Measurements from ENCODE around the gene FAM53B. TPM values are rescaled to one million over a fixed set of nuclear protein-coding genes. Genes with fewer than 3 reads are reported as not detected.

The FAM53B gene
- total RNA-seq, 4 donors from 2014 or later, result 60.8 to 84.8 (median 78.8) TPM

DNA sequence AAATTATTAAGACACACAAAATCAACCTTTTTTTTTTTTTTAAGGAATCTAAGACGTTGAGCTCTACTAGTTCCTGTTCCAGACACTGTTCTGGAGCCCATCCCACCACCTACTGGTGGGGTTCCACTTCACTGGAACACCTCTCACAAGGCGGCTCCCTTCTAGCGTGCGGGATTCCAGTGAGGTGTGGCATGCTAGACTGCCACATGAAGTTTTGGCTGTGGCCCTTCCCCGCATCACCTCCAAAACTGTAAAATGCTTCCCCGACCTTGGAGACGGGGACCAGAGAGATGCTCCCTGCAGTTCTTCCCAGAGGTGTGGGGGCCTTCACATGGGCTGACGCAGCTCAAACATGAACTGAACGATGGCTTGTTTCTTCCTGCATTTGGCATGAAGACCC is 12.6 kb downstream of the FAM53B start:
- no peaks in the 10 kb centered on the region for H3K36me3 ChIP-seq
- TF ChIP-seq EP300 (IDR thresholded peaks at IDR 0.05) (no peak), POLR2A (IDR thresholded peaks at IDR 0.05) (no peak)
- TF ChIP-seq, protein P1, sequence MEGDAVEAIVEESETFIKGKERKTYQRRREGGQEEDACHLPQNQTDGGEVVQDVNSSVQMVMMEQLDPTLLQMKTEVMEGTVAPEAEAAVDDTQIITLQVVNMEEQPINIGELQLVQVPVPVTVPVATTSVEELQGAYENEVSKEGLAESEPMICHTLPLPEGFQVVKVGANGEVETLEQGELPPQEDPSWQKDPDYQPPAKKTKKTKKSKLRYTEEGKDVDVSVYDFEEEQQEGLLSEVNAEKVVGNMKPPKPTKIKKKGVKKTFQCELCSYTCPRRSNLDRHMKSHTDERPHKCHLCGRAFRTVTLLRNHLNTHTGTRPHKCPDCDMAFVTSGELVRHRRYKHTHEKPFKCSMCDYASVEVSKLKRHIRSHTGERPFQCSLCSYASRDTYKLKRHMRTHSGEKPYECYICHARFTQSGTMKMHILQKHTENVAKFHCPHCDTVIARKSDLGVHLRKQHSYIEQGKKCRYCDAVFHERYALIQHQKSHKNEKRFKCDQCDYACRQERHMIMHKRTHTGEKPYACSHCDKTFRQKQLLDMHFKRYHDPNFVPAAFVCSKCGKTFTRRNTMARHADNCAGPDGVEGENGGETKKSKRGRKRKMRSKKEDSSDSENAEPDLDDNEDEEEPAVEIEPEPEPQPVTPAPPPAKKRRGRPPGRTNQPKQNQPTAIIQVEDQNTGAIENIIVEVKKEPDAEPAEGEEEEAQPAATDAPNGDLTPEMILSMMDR (IDR thresholded peaks at IDR 0.05), result no peak
- H3K4me1 ChIP-seq, result peaks cover 2 to 100% (median 92%) of the 10 kb centered on the region in 4 donors
- DNase-seq (ENCODE audit: low spot score in 2 of 2), result no peak
- 85 to 87% methylated on average over 9 of the region's 9 CpGs for WGBS, 2 donors
- H3K9me3 ChIP-seq, result no peaks in the 10 kb centered on the region
- peak overlapping the region; percentile 83 to 98 (median 95) for H3K27ac ChIP-seq
- no peak overlapping the region for H3K4me3 ChIP-seq
- H3K27me3 ChIP-seq, result no peaks in the 10 kb centered on the region

DNA sequence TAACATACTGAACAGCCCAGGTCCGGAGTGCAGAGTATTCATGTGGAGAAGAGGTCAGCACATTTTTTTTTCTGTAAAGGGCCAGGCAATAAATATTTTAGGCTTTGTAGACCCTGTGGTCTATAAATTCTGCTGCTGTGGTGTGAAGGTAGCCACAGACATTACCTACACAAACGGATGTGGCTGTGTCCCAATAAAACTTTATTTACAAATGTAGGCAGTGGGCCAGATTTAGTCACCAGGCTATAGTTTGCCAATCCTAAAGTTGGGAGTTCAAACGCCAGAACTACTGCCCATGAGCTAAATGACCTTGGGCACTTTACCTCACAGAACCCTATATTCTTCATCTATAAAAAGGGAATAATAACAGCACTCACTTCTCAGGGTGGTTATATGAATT is 13.4 kb downstream of the FAM53B start:
- no peak for DNase-seq (ENCODE audit: low spot score in 2 of 2)
- H3K4me1 ChIP-seq, result peaks cover 2 to 100% (median 92%) of the 10 kb centered on the region in 4 donors
- H3K36me3 ChIP-seq, result no peaks in the 10 kb centered on the region
- H3K9me3 ChIP-seq, result no peaks in the 10 kb centered on the region
- no peak overlapping the region for H3K4me3 ChIP-seq
- peak overlapping the region; percentile 83 to 98 (median 95) for H3K27ac ChIP-seq
- TF ChIP-seq, protein P1 (IDR thresholded peaks at IDR 0.05), result no peak
- TF ChIP-seq EP300 (IDR thresholded peaks at IDR 0.05) (no peak), POLR2A (IDR thresholded peaks at IDR 0.05) (no peak)
- WGBS, 2 donors, result 89 to 93% methylated on average over 3 of the region's 3 CpGs
- no peaks in the 10 kb centered on the region for H3K27me3 ChIP-seq

DNA sequence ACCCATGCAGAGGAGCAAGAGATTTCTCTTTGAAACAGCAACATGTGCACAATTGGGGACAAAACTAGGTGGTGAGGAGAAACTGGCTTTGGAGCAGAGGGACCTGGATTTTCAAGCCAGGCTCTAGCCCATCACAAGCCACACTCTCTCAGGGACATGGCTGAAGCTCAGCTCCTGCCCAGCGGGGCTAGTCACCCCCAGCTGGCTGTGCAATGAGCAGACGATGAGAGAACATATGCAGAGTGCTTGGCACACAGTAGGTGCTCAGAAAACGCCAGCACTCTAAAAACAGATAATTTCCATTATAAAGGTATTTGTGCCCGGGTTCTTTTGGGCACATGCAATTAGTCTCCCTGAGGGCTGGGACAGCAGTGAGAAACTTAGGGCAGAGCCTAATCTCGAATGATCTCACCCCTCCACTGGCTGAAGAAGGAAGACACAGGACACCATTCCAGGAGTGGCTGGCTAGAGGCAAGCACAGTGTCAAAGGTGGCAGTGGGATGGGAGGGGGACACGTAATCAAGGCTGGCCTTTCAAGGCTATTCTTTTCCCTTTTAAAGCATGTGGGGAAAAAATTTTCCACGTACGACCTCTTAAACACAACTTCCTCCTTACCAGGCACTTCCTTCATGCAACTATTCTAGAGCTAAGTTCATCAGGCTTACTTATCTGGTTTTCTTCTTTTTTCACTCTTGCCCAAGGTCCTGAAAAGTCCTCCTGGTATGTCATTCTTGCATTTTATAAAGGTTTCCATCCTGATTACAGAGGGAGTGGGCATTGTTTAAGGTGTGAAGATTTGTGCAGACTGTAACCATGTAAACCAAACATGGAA is 15.1 kb downstream of the FAM53B start:
- H3K4me3 ChIP-seq, result no peak overlapping the region
- WGBS, 2 donors, result 52 to 56% methylated on average over 8 of the region's 8 CpGs

DNA sequence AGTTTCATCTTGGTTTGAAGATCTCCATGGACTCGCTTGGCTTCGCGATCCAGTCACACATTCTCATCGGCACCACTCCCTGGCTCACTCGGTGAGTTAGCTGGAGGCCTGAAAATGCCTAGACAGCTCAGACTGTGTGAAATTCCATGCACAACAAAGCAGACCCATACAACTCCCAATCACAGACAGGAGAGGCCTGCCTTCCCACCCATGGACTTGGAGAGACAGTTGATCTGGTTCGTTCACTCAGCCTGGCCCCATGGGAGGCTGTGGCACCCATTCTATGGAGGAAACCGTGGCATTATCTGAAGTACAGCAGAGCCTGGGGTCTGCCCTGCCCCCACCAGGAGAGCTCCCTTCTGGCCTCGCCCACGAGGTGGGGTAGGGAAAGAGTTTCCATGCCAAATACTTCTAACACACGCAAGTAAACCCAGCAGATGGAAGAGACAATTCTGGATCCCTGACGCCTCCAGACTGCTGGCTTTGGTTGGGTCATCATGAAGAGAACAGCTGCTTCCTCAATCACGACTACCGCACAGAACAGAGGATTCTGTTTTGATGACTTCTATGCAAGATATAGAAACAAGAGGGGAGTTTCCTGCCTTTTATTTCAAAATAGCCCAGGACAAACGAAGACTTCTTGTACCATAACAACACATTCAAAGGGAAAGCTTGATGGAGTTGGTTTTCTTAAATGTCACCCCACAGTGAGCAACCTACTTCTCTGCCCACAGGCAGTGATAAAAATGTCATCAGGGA is 15.9 kb downstream of the FAM53B start:
- Histone ChIP-seq H3K27me3 (no peaks in the 10 kb centered on the region), H3K9me3 (no peaks in the 10 kb centered on the region), H3K4me3 (no peak overlapping the region), H3K27ac (peak overlapping the region; percentile 83 to 98 (median 91)), H3K36me3 (no peaks in the 10 kb centered on the region), H3K4me1 (peaks cover 2 to 100% (median 93%) of the 10 kb centered on the region in 4 donors)
- WGBS, 2 donors, result 37 to 39% methylated on average over 13 to 14 of the region's 14 CpGs
- TF ChIP-seq POLR2A (IDR thresholded peaks at IDR 0.05) (no peak), EP300 (IDR thresholded peaks at IDR 0.05) (peak; percentile 79 to 85)
- TF ChIP-seq, protein P1 (IDR thresholded peaks at IDR 0.05), result peak in 1 of 5 experiments; percentile 19
- DNase-seq (ENCODE audit: low spot score in 2 of 2), result no peak

More for the DNA sequence above, 15.1 kb downstream of the FAM53B start:
- no peaks in the 10 kb centered on the region for H3K9me3 ChIP-seq
- no peak for DNase-seq (ENCODE audit: low spot score in 2 of 2)
- no peaks in the 10 kb centered on the region for H3K36me3 ChIP-seq
- no peaks in the 10 kb centered on the region for H3K27me3 ChIP-seq
- H3K27ac ChIP-seq, result peak overlapping the region; percentile 83 to 98 (median 91)
- H3K4me1 ChIP-seq, result peaks cover 2 to 100% (median 93%) of the 10 kb centered on the region in 4 donors
- TF ChIP-seq POLR2A (IDR thresholded peaks at IDR 0.05) (no peak), EP300 (IDR thresholded peaks at IDR 0.05) (no peak)
- TF ChIP-seq, protein P1 (IDR thresholded peaks at IDR 0.05), result no peak

All from tibial nerve (tissue), 4 donors.